Panc1 (cell line): ENCODE data around the gene GNAI1. TPM values are rescaled to one million over a fixed set of nuclear protein-coding genes. Genes with fewer than 3 reads are reported as not detected.

Experiments
- ATAC-seq: fragments of 200-7000 bp; cut with Tn5 transposase; 2 replicates; pipeline ENCODE4 v1.9.1; 2020; ENCODE audit warnings: mild to moderate bottlenecking, moderate library complexity
- BruUV-seq: library from RNA; stranded (reverse); fragments of 400-500 nt; replicated peaks from 2 replicates; lab custom pipeline; 2021; lab: Mats Ljungman, UMichigan
- CTCF ChIA-PET: fragments of 300-600 bp; sonication (Branson Sonifier 250); formaldehyde crosslinking; loops from one replicate; lab custom pipeline; 2022; ENCODE audit warnings: antibody characterized with exemption; lab: Charles Lee
- POLR2A ChIA-PET: fragments of 300-600 bp; sonication (Branson Sonifier 250); formaldehyde crosslinking; loops from one replicate; lab custom pipeline; 2022; ENCODE audit warnings: antibody characterized with exemption; lab: Charles Lee
- DNase-seq: peaks from one replicate; pipeline ENCODE4 v3.0.0-alpha.2; 2010; ENCODE audit warnings: low read depth, low spot score
- H3K27ac ChIP-seq: 2 replicates; pipeline ENCODE4 v1.5.1; 2011; ENCODE audit warnings: mild to moderate bottlenecking, low read length, inconsistent platforms
- H3K27me3 ChIP-seq: fragments of 200-500 bp; sonication (Bioruptor generic); 2 replicates; pipeline ENCODE4 v1.6.0; 2014; ENCODE audit warnings: low read length, inconsistent platforms; ENCODE audit not compliant: control insufficient read depth, insufficient read depth
- H3K36me3 ChIP-seq: fragments of 200-500 bp; sonication (Bioruptor generic); 2 replicates; pipeline ENCODE4 v1.5.1; 2014; ENCODE audit warnings: inconsistent platforms, mild to moderate bottlenecking, low read length, moderate library complexity; ENCODE audit not compliant: control insufficient read depth, insufficient read depth
- H3K4me1 ChIP-seq: 2 replicates; pipeline ENCODE4 v1.5.1; 2011; ENCODE audit warnings: inconsistent platforms, mild to moderate bottlenecking, low read length, moderate library complexity; ENCODE audit not compliant: control insufficient read depth, insufficient read depth
- H3K4me3 ChIP-seq, 2 experiments: 2 replicates each; pipeline ENCODE4 v1.5.1; 2011 to 2012; ENCODE audit warnings: low read depth in 2 of 2, low read length in 2 of 2, mild to moderate bottlenecking in 2 of 2, inconsistent platforms in 1 of 2, moderate library complexity in 1 of 2
- H3K9me3 ChIP-seq: fragments of 200-500 bp; sonication (Bioruptor generic); 2 replicates; pipeline ENCODE4 v1.5.1; 2014; ENCODE audit warnings: low read depth, mild to moderate bottlenecking, inconsistent platforms, low read length, moderate library complexity; ENCODE audit not compliant: control insufficient read depth, insufficient read depth
- POLR2AphosphoS5 ChIP-seq: IDR thresholded peaks from 2 replicates; pipeline ENCODE4 v1.6.1; 2012; ENCODE audit warnings: mild to moderate bottlenecking, low read depth, low read length, moderate library complexity
- SIN3A ChIP-seq: IDR thresholded peaks from 2 replicates; pipeline ENCODE4 v1.6.1; 2012; ENCODE audit warnings: low read depth, mild to moderate bottlenecking, low read length, moderate library complexity, borderline replicate concordance; ENCODE audit not compliant: insufficient read depth
- TCF7L2 ChIP-seq: IDR thresholded peaks from 2 replicates; pipeline ENCODE4 v1.6.1; 2011; ENCODE audit warnings: mild to moderate bottlenecking, low read depth, low read length, inconsistent platforms
- in situ Hi-C: cut with HindIII; loops from 2 replicates; pipeline ENCODE4 v1.10.0; 2016; ENCODE audit warnings: low sequenced_read_pairs, low pct_unique_long_range_greater_than_20kb
- intact Hi-C: fragments of 100-400 bp; cut with micrococcal nuclease; formaldehyde crosslinking; loops from one replicate; pipeline ENCODE4 v1.10.0; 2022; ENCODE audit not compliant: unreplicated experiment
- total RNA-seq: library from RNA; stranded (reverse); gene quantifications from one replicate; pipeline ENCODE4 v1.2.1, GENCODE V29; 2021; ENCODE audit not compliant: unreplicated experiment
- TF ChIP-seq, protein P1 (sequence below), 2 experiments: IDR thresholded peaks; 2 replicates each; pipeline ENCODE4 v1.6.1; 2011 to 2012; ENCODE audit warnings: low read depth in 2 of 2, control low read depth in 1 of 2, low read length in 1 of 2, mild to moderate bottlenecking in 1 of 2, moderate library complexity in 1 of 2; ENCODE audit not compliant: insufficient read depth in 1 of 2
- TF ChIP-seq, protein P2 (sequence below): fragments of 450-650 bp; IDR thresholded peaks from 2 replicates; pipeline ENCODE4 v1.5.1; 2017; ENCODE audit warnings: mild to moderate bottlenecking

The GNAI1 gene
- total RNA-seq, 1 experiment from 2014 or later, result 19.2 TPM

DNA sequence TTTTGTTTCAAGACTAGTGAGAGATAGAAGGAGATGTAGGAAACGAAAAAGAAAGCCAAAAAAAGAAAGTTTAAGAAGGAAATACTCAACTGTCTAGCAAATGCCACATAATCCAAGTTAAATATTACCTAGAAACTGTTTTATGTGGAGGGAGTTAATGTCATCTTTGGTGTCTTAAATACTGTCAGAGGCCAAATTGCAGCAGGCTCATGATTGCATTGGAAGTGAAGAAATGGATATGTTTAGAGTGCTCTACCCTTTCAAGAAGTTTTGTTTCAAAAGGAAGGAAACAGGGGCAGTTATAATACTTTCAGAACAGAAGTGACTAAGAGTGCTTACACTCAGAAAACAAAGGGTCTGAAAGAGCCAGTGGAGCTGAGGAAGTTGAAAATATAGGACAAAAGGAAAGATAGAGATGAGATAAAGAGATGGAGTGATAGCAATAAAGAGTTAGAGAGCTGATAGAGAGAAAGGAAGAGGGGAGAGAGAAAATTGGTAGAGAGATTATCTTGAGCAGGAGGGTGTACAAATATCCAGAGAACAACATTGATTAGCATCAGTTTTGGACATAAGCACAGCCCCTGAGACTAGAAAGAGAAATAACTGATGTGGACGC is 28.0 kb upstream of the GNAI1 start:
- intact Hi-C loops, result no loop called here
- Histone ChIP-seq H3K9me3 (no peaks in the 10 kb centered on the region), H3K27ac (no peak overlapping the region), H3K4me1 (no peaks in the 10 kb centered on the region), H3K4me3 (no peak overlapping the region), H3K36me3 (no peaks in the 10 kb centered on the region), H3K27me3 (no peaks in the 10 kb centered on the region)
- POLR2A ChIA-PET, result no interaction called here
- in situ Hi-C loops, result no loop called here
- no peak for DNase-seq
- BruUV-seq, result no TSS peak
- TF ChIP-seq, protein P1, sequence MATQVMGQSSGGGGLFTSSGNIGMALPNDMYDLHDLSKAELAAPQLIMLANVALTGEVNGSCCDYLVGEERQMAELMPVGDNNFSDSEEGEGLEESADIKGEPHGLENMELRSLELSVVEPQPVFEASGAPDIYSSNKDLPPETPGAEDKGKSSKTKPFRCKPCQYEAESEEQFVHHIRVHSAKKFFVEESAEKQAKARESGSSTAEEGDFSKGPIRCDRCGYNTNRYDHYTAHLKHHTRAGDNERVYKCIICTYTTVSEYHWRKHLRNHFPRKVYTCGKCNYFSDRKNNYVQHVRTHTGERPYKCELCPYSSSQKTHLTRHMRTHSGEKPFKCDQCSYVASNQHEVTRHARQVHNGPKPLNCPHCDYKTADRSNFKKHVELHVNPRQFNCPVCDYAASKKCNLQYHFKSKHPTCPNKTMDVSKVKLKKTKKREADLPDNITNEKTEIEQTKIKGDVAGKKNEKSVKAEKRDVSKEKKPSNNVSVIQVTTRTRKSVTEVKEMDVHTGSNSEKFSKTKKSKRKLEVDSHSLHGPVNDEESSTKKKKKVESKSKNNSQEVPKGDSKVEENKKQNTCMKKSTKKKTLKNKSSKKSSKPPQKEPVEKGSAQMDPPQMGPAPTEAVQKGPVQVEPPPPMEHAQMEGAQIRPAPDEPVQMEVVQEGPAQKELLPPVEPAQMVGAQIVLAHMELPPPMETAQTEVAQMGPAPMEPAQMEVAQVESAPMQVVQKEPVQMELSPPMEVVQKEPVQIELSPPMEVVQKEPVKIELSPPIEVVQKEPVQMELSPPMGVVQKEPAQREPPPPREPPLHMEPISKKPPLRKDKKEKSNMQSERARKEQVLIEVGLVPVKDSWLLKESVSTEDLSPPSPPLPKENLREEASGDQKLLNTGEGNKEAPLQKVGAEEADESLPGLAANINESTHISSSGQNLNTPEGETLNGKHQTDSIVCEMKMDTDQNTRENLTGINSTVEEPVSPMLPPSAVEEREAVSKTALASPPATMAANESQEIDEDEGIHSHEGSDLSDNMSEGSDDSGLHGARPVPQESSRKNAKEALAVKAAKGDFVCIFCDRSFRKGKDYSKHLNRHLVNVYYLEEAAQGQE (IDR thresholded peaks at IDR 0.05; ENCODE audit: insufficient read depth in 1 of 2, low read depth in 2 of 2, low read length in 1 of 2), result no peak
- TF ChIP-seq POLR2AphosphoS5, result no peak
- TF ChIP-seq SIN3A, result no peak
- TF ChIP-seq, protein P2, sequence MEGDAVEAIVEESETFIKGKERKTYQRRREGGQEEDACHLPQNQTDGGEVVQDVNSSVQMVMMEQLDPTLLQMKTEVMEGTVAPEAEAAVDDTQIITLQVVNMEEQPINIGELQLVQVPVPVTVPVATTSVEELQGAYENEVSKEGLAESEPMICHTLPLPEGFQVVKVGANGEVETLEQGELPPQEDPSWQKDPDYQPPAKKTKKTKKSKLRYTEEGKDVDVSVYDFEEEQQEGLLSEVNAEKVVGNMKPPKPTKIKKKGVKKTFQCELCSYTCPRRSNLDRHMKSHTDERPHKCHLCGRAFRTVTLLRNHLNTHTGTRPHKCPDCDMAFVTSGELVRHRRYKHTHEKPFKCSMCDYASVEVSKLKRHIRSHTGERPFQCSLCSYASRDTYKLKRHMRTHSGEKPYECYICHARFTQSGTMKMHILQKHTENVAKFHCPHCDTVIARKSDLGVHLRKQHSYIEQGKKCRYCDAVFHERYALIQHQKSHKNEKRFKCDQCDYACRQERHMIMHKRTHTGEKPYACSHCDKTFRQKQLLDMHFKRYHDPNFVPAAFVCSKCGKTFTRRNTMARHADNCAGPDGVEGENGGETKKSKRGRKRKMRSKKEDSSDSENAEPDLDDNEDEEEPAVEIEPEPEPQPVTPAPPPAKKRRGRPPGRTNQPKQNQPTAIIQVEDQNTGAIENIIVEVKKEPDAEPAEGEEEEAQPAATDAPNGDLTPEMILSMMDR, result no peak
- no peak for TF ChIP-seq TCF7L2
- ATAC-seq, result no peak
- CTCF ChIA-PET, result no interaction called here

DNA sequence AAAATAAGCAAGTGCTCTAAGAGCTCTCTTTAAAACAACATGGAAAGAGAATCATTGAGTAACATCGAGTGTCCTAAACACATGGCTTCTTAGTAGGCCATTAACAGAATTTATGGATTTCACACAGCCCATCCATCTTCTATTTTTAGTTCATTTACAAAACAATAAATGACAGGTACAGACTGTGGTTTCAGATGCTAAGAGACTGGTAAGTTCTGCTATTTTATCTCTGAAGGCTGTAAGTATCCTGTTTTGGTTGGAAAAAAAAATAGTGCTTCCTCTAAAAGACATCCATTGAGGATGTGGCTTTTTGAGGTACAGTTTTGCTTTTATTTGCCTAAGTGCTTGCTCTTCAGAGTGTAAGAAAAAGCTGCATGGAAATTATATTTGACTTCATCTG is 27.4 kb upstream of the GNAI1 start:
- Histone ChIP-seq H3K36me3 (no peaks in the 10 kb centered on the region), H3K27ac (no peak overlapping the region), H3K9me3 (no peaks in the 10 kb centered on the region), H3K4me3 (no peak overlapping the region), H3K27me3 (no peaks in the 10 kb centered on the region), H3K4me1 (no peaks in the 10 kb centered on the region)
- in situ Hi-C loops (no loop called here), intact Hi-C loops (no loop called here)
- ChIA-PET POLR2A (no interaction called here), CTCF (no interaction called here)
- TF ChIP-seq SIN3A (no peak), POLR2AphosphoS5 (no peak)
- ATAC-seq (no peak), DNase-seq (no peak)
- BruUV-seq, result no TSS peak

DNA sequence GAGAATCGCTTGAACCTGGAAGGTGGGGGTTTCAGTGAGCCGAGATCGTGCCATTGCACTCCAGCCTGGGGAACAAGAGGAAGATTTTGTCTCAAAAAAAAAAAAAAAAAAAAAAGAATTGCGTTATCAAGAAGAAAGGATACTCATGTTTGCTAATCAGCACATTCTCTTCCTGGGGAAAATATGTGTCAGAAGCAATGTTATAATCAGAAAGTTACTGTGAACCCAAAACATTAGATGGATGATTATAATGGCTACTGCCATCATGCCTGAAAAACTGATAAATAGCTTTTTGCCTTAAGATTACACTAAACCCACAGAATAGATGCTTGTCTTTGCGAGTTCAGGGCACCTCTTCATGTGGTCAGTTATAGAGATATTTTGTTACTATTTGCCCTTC is 24.3 kb upstream of the GNAI1 start:
- DNase-seq (no peak), ATAC-seq (no peak)
- TF ChIP-seq SIN3A, result no peak
- TF ChIP-seq, protein P1 (IDR thresholded peaks at IDR 0.05; ENCODE audit: insufficient read depth in 1 of 2, low read depth in 2 of 2, low read length in 1 of 2), result no peak
- no peak for TF ChIP-seq TCF7L2
- TF ChIP-seq POLR2AphosphoS5, result no peak
- TF ChIP-seq, protein P2, result no peak
- Histone ChIP-seq H3K36me3 (no peaks in the 10 kb centered on the region), H3K27ac (no peak overlapping the region), H3K27me3 (no peaks in the 10 kb centered on the region), H3K9me3 (no peaks in the 10 kb centered on the region), H3K4me3 (no peak overlapping the region), H3K4me1 (no peaks in the 10 kb centered on the region)
- no TSS peak for BruUV-seq
- CTCF ChIA-PET, result no interaction called here
- POLR2A ChIA-PET, result no interaction called here
- intact Hi-C loops, result no loop called here
- in situ Hi-C loops, result no loop called here
